Sigmoid colon (tissue), 4 donors: ENCODE results near the gene C1QTNF1.
A peak's percentile ranks its signal among the peaks of the same experiment; 100 is the strongest.

Source experiments
- EP300 ChIP-seq, 4 donors: sonication (generic); formaldehyde crosslinking; IDR thresholded peaks; one replicate each; pipeline ENCODE4 v1.6.1; 2017; ENCODE audit warnings: antibody characterized with exemption in 4 of 4
- POLR2A ChIP-seq, 2 donors: fragments of 450-650 bp; IDR thresholded peaks; one replicate each; pipeline ENCODE4 v1.6.1; 2016; ENCODE audit warnings: antibody characterized with exemption in 2 of 2, mild to moderate bottlenecking in 2 of 2, moderate library complexity in 2 of 2
- POLR2AphosphoS5 ChIP-seq, 4 donors: sonication (generic); formaldehyde crosslinking; IDR thresholded peaks; one replicate each; pipeline ENCODE4 v1.6.1; 2017; ENCODE audit warnings: antibody characterized with exemption in 4 of 4
- TF ChIP-seq, protein P1 (sequence below), 4 experiments: fragments of 450-650 bp in 3 of 4; fragments of 200-600 bp in 1 of 4; IDR thresholded peaks; one replicate each; pipeline ENCODE4 v1.5.1; 2016 to 2019; ENCODE audit warnings: antibody characterized with exemption in 4 of 4, mild to moderate bottlenecking in 3 of 4, moderate library complexity in 2 of 4

DNA sequence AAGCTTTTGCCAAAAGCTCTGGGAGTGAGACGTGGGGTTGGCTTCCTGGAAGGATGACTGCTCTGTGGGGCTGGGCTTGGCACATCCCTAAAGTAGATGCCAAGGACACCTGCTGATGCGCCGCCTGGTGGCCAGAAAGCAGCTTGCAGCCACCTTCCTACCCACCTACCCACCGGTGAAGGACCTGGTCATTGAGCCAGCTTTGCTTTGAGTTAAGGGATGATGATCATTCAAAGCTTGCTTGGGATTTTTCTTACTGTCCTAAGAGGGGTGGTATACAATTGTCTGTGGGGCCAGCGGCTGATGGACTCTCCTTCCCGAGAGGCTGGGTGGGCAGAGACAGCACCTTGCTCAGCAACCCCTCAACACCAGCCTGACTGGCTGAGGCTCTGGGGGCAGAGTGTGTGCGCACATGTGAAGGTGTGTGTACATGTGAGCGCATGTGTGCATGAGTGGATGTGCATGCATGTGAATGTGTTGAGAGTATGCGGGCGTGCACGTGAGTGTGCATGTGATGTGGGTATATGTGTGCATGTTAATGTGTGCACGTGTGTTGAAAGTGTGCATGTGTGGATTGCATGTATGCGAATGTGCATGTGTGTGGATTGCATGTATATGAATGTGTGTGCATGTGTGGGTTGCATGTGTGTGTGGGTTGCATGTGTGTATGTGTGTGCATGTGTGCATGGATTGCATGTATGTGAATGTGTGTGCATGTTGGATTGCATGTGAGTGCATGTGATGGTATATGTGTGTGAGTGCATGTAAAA lies 18.6 kb downstream of the C1QTNF1 start:
- TF ChIP-seq, protein P1, sequence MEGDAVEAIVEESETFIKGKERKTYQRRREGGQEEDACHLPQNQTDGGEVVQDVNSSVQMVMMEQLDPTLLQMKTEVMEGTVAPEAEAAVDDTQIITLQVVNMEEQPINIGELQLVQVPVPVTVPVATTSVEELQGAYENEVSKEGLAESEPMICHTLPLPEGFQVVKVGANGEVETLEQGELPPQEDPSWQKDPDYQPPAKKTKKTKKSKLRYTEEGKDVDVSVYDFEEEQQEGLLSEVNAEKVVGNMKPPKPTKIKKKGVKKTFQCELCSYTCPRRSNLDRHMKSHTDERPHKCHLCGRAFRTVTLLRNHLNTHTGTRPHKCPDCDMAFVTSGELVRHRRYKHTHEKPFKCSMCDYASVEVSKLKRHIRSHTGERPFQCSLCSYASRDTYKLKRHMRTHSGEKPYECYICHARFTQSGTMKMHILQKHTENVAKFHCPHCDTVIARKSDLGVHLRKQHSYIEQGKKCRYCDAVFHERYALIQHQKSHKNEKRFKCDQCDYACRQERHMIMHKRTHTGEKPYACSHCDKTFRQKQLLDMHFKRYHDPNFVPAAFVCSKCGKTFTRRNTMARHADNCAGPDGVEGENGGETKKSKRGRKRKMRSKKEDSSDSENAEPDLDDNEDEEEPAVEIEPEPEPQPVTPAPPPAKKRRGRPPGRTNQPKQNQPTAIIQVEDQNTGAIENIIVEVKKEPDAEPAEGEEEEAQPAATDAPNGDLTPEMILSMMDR (IDR thresholded peaks at IDR 0.05), result peak; percentile 65 to 91 (median 88)
- TF ChIP-seq EP300 (IDR thresholded peaks at IDR 0.05), result no peak
- TF ChIP-seq POLR2A (IDR thresholded peaks at IDR 0.05), result no peak
- TF ChIP-seq POLR2AphosphoS5 (IDR thresholded peaks at IDR 0.05), result peak in 1 of 4 donors; percentile 21
